ENCODE measurements around the gene RBP3. TPM values are rescaled to one million over a fixed set of nuclear protein-coding genes. Genes with fewer than 3 reads are reported as not detected.
"Not testable (repeated sequence)": the region's sequence is repeated elsewhere in the genome, so short reads cannot be mapped to it uniquely, and the experiment has no call there.

The RBP3 gene
- polyA plus RNA-seq, 2 donors = not detected

DNA sequence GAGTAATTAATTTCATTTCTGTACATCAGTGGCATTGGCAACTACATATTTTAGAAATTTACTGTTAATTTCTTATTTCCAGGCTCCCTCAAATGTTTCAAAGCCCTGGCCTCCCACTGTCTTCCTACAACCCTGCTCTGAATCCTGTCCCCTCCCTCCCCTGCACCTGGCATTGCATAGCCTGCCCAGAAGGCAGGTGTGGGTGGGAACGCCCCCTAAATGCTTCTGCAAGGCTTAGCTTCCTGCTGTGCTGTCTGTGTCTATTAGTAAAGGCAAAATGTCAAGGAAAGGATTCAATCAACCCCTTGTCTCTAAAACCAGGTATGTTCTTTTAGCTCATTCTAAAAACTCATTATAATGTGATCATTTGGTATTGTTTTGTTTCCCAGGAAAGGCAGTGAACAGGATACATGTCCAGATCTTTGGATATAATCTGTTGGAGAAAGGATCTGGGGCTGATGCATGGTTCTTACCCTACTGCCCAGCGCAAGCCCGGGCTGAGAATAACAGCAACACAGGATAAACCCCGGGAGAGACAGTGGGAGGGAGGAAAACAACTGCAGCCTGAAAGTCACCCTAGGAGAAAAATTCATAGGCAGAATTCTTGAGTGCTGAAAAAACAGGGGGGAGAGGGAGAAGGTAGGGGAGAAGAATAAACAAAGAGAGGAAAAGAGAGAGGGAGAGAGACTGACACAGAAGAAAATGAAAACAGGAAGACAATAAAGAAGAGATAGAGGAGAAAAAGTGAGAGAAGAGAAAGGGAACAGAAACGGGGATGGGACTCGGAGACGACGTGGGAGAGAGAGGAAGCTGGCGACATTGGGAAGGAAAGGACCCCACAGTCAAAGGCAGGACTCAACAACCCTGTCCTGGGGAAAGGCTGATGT lies 35.3 kb downstream of the RBP3 start:
- WGBS, 2 donors = 11% methylated on average over 9 of the region's 9 CpGs
- Histone ChIP-seq H3K27me3 (ENCODE audit: control insufficient read depth in 1 of 2, insufficient read depth in 2 of 2, low read length in 2 of 2) (no peaks in the 10 kb centered on the region), H3K9me3 (ENCODE audit: control insufficient read depth in 2 of 2, insufficient read depth in 1 of 2, low read depth in 1 of 2, low read length in 1 of 2) (peaks cover 0 to 1% of the 10 kb centered on the region in 2 donors), H3K36me3 (ENCODE audit: control insufficient read depth in 2 of 2, insufficient read depth in 2 of 2, low read length in 1 of 2) (no peaks in the 10 kb centered on the region), H3K4me1 (ENCODE audit: control insufficient read depth in 2 of 2, insufficient read depth in 2 of 2, low read length in 1 of 2) (no peaks in the 10 kb centered on the region), H3K4me3 (ENCODE audit: low read depth in 1 of 2, low read length in 2 of 2) (peak overlapping the region; percentile 62 to 70), H3K27ac (ENCODE audit: low read depth in 2 of 2, low read length in 1 of 2) (no peak overlapping the region)

GRCh38 chr10:47384148-47384921 lies 36.2 kb downstream of the RBP3 start, which contains the start of gene ZNF488:
Gene ZNF488, minus strand, starts transcription at chr10:47384293. Its CDS starts 15,464 bp downstream, at chr10:47368829.
- 0% methylated on average over 65 to 75 of the region's 75 CpGs for WGBS, 2 donors
- Histone ChIP-seq H3K27ac (ENCODE audit: low read depth in 2 of 2, low read length in 1 of 2) (peak within 1 kb of the TSS; percentile 44 to 51), H3K4me3 (ENCODE audit: low read depth in 1 of 2, low read length in 2 of 2) (peak within 1 kb of the TSS; percentile 62 to 70), H3K27me3 (ENCODE audit: control insufficient read depth in 1 of 2, insufficient read depth in 2 of 2, low read length in 2 of 2) (no peaks in the 10 kb centered on the region), H3K36me3 (ENCODE audit: control insufficient read depth in 2 of 2, insufficient read depth in 2 of 2, low read length in 1 of 2) (no peaks in the 10 kb centered on the region), H3K4me1 (ENCODE audit: control insufficient read depth in 2 of 2, insufficient read depth in 2 of 2, low read length in 1 of 2) (no peaks in the 10 kb centered on the region), H3K9me3 (ENCODE audit: control insufficient read depth in 2 of 2, insufficient read depth in 1 of 2, low read depth in 1 of 2, low read length in 1 of 2) (peaks cover 0 to 1% of the 10 kb centered on the region in 2 donors)

DNA sequence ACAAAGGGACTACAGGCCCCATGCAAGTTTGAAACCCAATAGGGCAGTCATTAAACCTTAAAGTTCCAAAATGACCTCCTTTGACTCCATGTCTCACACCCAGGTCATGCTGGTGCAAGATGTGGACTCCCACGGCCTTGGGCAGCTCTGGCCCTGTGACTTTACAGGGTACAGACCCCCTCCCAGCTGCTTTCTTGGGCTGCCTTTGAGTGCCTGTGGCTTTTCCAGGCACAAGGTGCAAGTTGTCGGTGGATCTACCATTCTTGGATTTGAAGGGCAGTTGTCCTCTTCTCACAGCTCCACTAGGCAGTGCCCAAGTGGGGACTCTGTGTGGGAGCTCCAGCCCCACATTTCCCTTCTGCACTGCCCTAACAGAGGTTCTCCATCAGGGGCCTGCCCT lies 37.9 kb downstream of the RBP3 start:
- not testable (repeated sequence) for H3K9me3 ChIP-seq (ENCODE audit: control insufficient read depth in 2 of 2, insufficient read depth in 1 of 2, low read depth in 1 of 2, low read length in 1 of 2); H3K27me3 ChIP-seq (ENCODE audit: control insufficient read depth in 1 of 2, insufficient read depth in 2 of 2, low read length in 2 of 2); H3K4me1 ChIP-seq (ENCODE audit: control insufficient read depth in 2 of 2, insufficient read depth in 2 of 2, low read length in 1 of 2); H3K4me3 ChIP-seq (ENCODE audit: low read depth in 1 of 2, low read length in 2 of 2); H3K36me3 ChIP-seq (ENCODE audit: control insufficient read depth in 2 of 2, insufficient read depth in 2 of 2, low read length in 1 of 2); H3K27ac ChIP-seq (ENCODE audit: low read depth in 2 of 2, low read length in 1 of 2)
- 95% methylated on average over 2 of the region's 2 CpGs for whole genome bisulfite sequencing, 2 donors

- Histone ChIP-seq H3K9me3 (ENCODE audit: control insufficient read depth in 2 of 2, insufficient read depth in 1 of 2, low read depth in 1 of 2, low read length in 1 of 2) (no peaks in the 10 kb centered on the region), H3K27ac (ENCODE audit: low read depth in 2 of 2, low read length in 1 of 2) (no peak overlapping the region), H3K27me3 (ENCODE audit: control insufficient read depth in 1 of 2, insufficient read depth in 2 of 2, low read length in 2 of 2) (no peaks in the 10 kb centered on the region), H3K36me3 (ENCODE audit: control insufficient read depth in 2 of 2, insufficient read depth in 2 of 2, low read length in 1 of 2) (no peaks in the 10 kb centered on the region), H3K4me1 (ENCODE audit: control insufficient read depth in 2 of 2, insufficient read depth in 2 of 2, low read length in 1 of 2) (no peaks in the 10 kb centered on the region), H3K4me3 (ENCODE audit: low read depth in 1 of 2, low read length in 2 of 2) (no peak overlapping the region)
- WGBS, 2 donors = 83 to 90% methylated on average over 4 of the region's 4 CpGs
These were observed 40.7 kb downstream of the RBP3 start for GRCh38 chr10:47388879-47389278.

GRCh38 chr10:47389619-47390018 lies 41.5 kb downstream of the RBP3 start:
- no peaks in the 10 kb centered on the region for H3K4me1 ChIP-seq (ENCODE audit: control insufficient read depth in 2 of 2, insufficient read depth in 2 of 2, low read length in 1 of 2)
- WGBS, 2 donors = 95 to 97% methylated on average over 3 of the region's 3 CpGs
- no peaks in the 10 kb centered on the region for H3K27me3 ChIP-seq (ENCODE audit: control insufficient read depth in 1 of 2, insufficient read depth in 2 of 2, low read length in 2 of 2)
- H3K36me3 ChIP-seq (ENCODE audit: control insufficient read depth in 2 of 2, insufficient read depth in 2 of 2, low read length in 1 of 2) = no peaks in the 10 kb centered on the region
- no peak overlapping the region for H3K4me3 ChIP-seq (ENCODE audit: low read depth in 1 of 2, low read length in 2 of 2)
- H3K9me3 ChIP-seq (ENCODE audit: control insufficient read depth in 2 of 2, insufficient read depth in 1 of 2, low read depth in 1 of 2, low read length in 1 of 2) = no peaks in the 10 kb centered on the region
- H3K27ac ChIP-seq (ENCODE audit: low read depth in 2 of 2, low read length in 1 of 2) = no peak overlapping the region

DNA sequence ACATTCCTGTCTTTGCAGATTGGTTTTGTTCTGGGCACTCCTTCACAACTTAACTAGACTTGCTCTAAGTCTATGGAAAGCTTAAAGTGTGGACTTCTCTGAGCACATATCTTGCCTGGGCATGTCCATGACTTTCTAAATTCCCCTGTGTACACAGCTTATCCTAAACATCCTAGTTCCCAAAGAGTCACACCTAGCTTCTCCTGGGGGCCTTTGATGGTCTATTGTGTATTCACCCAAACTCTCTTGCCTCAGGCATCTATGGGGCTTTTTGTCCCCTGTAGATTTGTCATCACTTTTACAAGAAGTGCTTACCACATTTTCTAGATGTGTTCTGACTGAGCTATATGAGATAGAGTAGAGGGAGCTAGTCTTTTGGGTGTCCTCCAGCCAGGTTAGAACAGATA lies 48.2 kb downstream of the RBP3 start:
- peaks cover 0 to 2% of the 10 kb centered on the region in 2 donors for H3K9me3 ChIP-seq (ENCODE audit: control insufficient read depth in 2 of 2, insufficient read depth in 1 of 2, low read depth in 1 of 2, low read length in 1 of 2)
- no peak overlapping the region for H3K4me3 ChIP-seq (ENCODE audit: low read depth in 1 of 2, low read length in 2 of 2)
- peak overlapping the region; percentile 68 to 72 for H3K27ac ChIP-seq (ENCODE audit: low read depth in 2 of 2, low read length in 1 of 2)
- no peaks in the 10 kb centered on the region for H3K27me3 ChIP-seq (ENCODE audit: control insufficient read depth in 1 of 2, insufficient read depth in 2 of 2, low read length in 2 of 2)
- H3K36me3 ChIP-seq (ENCODE audit: control insufficient read depth in 2 of 2, insufficient read depth in 2 of 2, low read length in 1 of 2) = no peaks in the 10 kb centered on the region
- H3K4me1 ChIP-seq (ENCODE audit: control insufficient read depth in 2 of 2, insufficient read depth in 2 of 2, low read length in 1 of 2) = no peaks in the 10 kb centered on the region

GRCh38 chr10:47397256-47397655 lies 49.1 kb downstream of the RBP3 start:
- H3K9me3 ChIP-seq (ENCODE audit: control insufficient read depth in 2 of 2, insufficient read depth in 1 of 2, low read depth in 1 of 2, low read length in 1 of 2) = peaks cover 0 to 2% of the 10 kb centered on the region in 2 donors
- whole genome bisulfite sequencing, 2 donors = 76 to 78% methylated on average over 6 of the region's 6 CpGs

DNA sequence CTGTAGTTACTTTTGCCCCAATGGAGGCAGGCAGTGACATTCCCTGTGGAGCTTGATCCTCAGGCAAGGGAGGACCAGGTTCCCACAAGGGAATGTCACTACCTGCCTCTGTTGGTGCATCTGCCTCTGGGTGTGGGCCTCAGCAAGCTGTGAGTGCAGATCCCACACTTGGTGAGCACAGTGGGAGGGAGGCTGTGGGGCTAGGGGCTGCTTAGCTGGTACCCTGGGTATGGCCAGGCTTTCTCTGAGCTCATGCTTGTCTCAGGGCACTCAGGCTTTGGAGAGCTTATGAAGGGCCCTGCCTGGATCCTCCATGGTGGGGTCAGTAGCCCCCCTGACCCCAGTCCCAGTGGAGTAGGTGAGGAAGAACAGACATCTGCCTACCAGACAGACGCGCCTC lies 52.1 kb downstream of the RBP3 start:
- H3K4me3 ChIP-seq (ENCODE audit: low read depth in 1 of 2, low read length in 2 of 2) = no peak overlapping the region
- WGBS, 2 donors = 91 to 95% methylated on average over 2 of the region's 2 CpGs
- H3K27me3 ChIP-seq (ENCODE audit: control insufficient read depth in 1 of 2, insufficient read depth in 2 of 2, low read length in 2 of 2) = no peaks in the 10 kb centered on the region
- peaks cover 16 to 28% of the 10 kb centered on the region in 2 donors for H3K4me1 ChIP-seq (ENCODE audit: control insufficient read depth in 2 of 2, insufficient read depth in 2 of 2, low read length in 1 of 2)
- no peaks in the 10 kb centered on the region for H3K36me3 ChIP-seq (ENCODE audit: control insufficient read depth in 2 of 2, insufficient read depth in 2 of 2, low read length in 1 of 2)
- no peak overlapping the region for H3K27ac ChIP-seq (ENCODE audit: low read depth in 2 of 2, low read length in 1 of 2)
- peaks cover 0 to 2% of the 10 kb centered on the region in 2 donors for H3K9me3 ChIP-seq (ENCODE audit: control insufficient read depth in 2 of 2, insufficient read depth in 1 of 2, low read depth in 1 of 2, low read length in 1 of 2)

More at GRCh38 chr10:47397256-47397655, 49.1 kb downstream of the RBP3 start:
- peak overlapping the region in 1 of 2 donors; percentile 72 for H3K27ac ChIP-seq (ENCODE audit: low read depth in 2 of 2, low read length in 1 of 2)
- H3K4me1 ChIP-seq (ENCODE audit: control insufficient read depth in 2 of 2, insufficient read depth in 2 of 2, low read length in 1 of 2) = no peaks in the 10 kb centered on the region
- no peaks in the 10 kb centered on the region for H3K27me3 ChIP-seq (ENCODE audit: control insufficient read depth in 1 of 2, insufficient read depth in 2 of 2, low read length in 2 of 2)
- H3K4me3 ChIP-seq (ENCODE audit: low read depth in 1 of 2, low read length in 2 of 2) = no peak overlapping the region
- no peaks in the 10 kb centered on the region for H3K36me3 ChIP-seq (ENCODE audit: control insufficient read depth in 2 of 2, insufficient read depth in 2 of 2, low read length in 1 of 2)

GRCh38 chr10:47400786-47401185 lies 52.6 kb downstream of the RBP3 start:
- 92 to 94% methylated on average over 3 of the region's 3 CpGs for WGBS, 2 donors
- no peaks in the 10 kb centered on the region for H3K36me3 ChIP-seq (ENCODE audit: control insufficient read depth in 2 of 2, insufficient read depth in 2 of 2, low read length in 1 of 2)
- no peak overlapping the region for H3K27ac ChIP-seq (ENCODE audit: low read depth in 2 of 2, low read length in 1 of 2)
- H3K4me1 ChIP-seq (ENCODE audit: control insufficient read depth in 2 of 2, insufficient read depth in 2 of 2, low read length in 1 of 2) = peaks cover 18 to 29% of the 10 kb centered on the region in 2 donors
- H3K4me3 ChIP-seq (ENCODE audit: low read depth in 1 of 2, low read length in 2 of 2) = no peak overlapping the region
- H3K9me3 ChIP-seq (ENCODE audit: control insufficient read depth in 2 of 2, insufficient read depth in 1 of 2, low read depth in 1 of 2, low read length in 1 of 2) = peaks cover 0 to 2% of the 10 kb centered on the region in 2 donors
- H3K27me3 ChIP-seq (ENCODE audit: control insufficient read depth in 1 of 2, insufficient read depth in 2 of 2, low read length in 2 of 2) = no peaks in the 10 kb centered on the region

Data from esophagus (tissue), 2 donors.